Fibroblast of peridontal ligament (primary cell): ENCODE results near the gene TRAK1.

Experiments used
- DNase-seq: peaks from one replicate; pipeline ENCODE4 v3.0.0-alpha.2; 2010; ENCODE audit errors: extremely low read depth

Gene TRAK1

DNA sequence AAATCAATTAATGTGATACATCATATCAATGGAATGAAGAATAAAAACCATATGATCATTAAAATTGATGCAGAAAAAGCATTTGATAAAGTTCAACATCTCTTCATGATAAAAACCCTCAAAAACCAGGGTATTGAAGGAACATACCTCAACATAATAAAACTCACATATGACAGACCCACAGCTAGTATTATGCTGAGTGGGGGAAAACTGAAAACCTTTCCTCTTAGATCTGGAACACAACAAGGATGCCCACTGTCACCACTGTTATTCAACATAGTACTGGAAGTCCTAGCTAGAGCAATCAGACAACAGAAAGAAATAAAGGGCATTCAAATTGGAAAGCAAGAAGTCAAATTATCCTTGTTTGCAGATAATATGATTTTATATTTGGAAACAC, 144.4 kb downstream of the TRAK1 start:
- no peak for DNase-seq

DNA sequence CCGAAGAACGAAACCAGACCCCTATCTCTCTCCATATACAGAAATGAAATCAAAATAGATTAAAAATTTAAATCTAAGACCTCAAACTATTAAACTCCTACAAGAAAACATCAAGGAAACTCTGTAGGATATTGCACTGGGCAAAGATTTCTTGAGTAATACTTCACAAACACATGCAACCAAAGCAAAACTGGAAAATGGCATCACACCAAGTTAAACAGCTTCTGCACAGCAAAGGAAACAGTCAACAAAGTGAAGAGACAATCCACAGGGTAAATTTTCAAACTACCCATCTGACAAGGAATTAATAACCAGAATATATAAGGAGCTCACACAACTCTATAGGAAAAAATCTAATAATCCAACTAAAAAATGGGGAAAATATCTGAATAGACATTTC, 145.5 kb downstream of the TRAK1 start:
- no peak for DNase-seq

DNA sequence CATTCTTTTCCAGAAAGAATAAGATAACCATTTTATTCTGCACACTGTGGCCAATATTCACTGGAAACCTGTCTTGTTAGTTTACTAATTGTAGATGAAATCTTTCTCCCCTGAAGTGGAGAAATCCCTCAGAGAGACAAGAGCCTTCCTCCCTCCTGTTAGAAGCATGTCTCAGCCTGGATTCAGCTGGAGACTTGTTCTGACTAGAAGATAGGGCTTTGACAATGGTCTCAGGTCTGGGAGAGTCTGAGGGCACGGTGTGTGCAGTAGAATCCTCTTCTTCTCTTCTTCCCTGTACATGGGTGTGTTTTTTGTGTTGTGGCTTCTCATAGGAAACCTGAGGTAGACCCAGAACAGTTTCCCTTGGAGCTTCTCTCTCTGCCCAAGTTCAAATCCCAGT, 154.9 kb downstream of the TRAK1 start:
- no peak for DNase-seq

GRCh38 chr3:42247576-42248027, 156.4 kb downstream of the TRAK1 start:
- DNase-seq: peak; percentile 67

GRCh38 chr3:42250761-42251160, 159.6 kb downstream of the TRAK1 start:
- DNase-seq: no peak

GRCh38 chr3:42254566-42254965, 163.4 kb downstream of the TRAK1 start:
- DNase-seq: no peak

- DNase-seq: no peak
These were observed 165.1 kb downstream of the TRAK1 start for GRCh38 chr3:42256135-42256819.

- no peak for DNase-seq
These were observed 165.8 kb downstream of the TRAK1 start for GRCh38 chr3:42257007-42257406.

- peak; percentile 18 for DNase-seq
These were observed 171.4 kb downstream of the TRAK1 start for GRCh38 chr3:42262525-42262924.

GRCh38 chr3:42263354-42264346, 172.5 kb downstream of the TRAK1 start:
- no peak for DNase-seq

DNA sequence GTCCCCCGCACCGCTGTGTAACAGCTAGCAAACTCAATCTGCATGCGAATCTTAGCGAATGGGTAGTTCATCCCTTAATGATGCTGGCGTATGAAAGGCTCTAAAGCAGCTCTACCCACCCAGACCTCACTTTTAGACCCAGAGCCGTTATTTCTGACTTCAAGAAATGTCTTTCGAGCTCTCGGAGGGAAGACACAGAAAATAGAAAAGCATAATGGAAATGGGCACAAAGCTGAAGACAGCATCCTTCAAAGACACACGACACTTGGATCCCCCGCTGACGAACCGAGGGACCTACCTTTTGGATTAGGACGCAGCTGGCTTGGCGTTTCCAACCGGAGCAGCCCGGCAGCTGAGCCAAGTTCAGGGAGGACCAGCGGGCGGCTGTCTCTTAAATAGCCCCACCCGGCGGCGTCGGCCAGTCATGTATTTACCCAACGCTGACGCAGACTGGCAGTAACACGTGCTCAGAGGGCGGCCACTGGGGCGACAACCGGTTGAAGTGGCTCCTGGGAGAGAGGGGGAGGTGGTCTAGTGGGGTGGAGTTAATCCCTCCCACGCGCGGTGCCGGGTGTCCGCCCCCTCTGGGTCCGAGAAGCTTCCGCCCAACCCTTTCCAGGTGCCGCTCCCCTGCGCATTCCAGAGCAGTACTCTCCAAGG, 173.4 kb downstream of the TRAK1 start:
- no peak for DNase-seq

- no peak for DNase-seq
These were observed 174.2 kb downstream of the TRAK1 start for GRCh38 chr3:42265059-42265991.

DNA sequence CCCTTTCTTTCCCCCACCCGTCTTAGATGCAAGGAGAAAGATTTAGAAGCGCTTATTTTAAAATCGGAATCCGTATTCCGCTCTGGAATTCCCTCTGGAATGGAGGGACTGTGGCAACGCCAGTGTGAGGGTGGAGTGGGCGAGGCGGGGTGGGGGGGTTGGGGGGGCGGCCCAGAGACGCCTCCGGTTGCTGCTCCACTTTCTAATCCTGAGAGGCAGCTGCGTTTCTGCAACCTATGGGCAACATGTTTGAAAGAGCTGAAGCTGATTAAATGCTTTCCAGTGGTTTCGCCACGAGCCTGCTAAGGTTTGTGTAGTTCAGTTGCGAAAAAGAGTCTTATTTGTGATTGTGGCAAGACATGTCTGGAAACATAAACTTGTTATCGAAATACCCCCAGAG, 174.9 kb downstream of the TRAK1 start, which contains the start of gene CCK:
CCK (minus strand) TSS at position 101 of the 400 bp plus-strand sequence. CDS start 2,555 bp downstream, outside the sequence.
- DNase-seq: no peak

DNA sequence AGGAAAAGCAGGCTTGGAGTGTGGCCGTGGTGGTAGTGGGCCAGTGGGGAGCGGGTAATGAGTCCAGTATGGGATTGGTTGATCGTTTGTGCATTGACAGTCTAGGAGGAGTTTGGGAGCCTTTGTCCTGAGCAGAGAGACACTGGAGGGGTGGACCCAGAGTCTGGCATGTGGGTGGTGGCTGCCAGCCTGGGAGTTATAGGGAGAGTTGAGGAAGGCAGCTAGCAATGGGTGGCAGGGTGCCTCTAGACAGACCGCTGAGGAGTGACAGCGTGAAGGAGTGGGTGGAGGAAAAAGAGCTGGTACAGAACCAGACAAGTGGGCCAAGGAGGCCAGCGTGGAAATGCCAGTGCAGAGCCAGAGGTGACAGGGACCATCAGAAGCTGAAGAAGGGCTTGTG, 176.7 kb downstream of the TRAK1 start:
- no peak for DNase-seq

- DNase-seq: no peak
These were observed 178.5 kb downstream of the TRAK1 start for GRCh38 chr3:42269647-42270046.

DNA sequence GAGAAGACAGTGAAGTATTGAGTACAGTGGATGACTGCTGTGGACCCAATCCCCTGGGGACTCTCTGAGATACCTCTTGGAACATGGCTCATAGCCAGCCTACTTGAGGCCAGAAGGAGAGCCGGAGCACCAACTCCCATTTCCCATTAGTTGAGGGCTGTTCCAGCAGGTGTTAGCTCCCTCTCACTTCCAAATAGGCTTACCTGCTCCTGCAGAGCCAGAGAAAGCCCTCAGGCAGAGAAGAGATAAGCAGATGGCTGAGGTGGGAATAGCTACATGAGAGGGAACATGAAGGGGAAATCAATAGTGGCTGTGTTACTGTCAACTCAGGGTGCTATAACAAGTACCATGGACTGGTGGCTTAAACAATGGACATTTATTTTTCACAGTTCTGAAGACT, 179.4 kb downstream of the TRAK1 start:
- no peak for DNase-seq

DNA sequence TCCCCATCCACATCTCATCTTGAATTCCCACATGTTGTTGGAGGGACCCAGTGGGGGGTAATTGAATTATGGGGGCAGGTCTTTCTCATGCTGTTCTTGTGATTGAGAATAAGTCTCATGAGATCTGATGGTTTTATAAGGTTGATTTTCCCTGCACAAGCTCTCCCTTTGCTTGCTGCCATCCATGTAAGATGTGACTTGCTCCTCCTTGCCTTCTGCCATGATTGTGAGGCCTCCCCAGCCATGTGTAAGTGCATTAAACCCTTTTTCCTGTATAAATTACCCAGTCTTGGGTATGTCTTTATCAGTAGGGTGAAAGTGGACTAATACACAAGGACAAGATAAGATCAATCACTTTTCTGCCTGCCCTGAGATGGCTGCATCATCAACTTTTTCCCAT, 180.6 kb downstream of the TRAK1 start:
- DNase-seq: no peak

DNA sequence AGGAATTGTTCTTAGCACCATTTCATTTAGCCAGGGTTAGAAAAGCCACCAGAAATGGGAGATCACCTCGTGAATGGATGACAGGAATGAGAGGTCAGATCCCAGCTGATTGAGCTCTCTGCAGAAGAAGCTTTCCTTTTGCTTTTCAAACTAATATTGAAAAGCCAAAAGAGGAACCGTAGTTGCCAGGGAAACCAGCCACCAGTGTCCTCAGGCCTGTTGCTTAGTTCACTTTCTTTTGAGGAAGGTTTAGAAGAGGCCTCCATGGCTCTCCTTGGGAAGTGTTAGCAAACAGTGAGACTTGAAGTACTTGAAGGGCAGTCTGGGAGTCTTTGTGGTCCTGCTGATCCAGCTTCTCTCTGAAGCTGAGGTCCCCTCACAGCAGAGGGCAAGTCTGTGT, 182.2 kb downstream of the TRAK1 start:
- DNase-seq: no peak

DNA sequence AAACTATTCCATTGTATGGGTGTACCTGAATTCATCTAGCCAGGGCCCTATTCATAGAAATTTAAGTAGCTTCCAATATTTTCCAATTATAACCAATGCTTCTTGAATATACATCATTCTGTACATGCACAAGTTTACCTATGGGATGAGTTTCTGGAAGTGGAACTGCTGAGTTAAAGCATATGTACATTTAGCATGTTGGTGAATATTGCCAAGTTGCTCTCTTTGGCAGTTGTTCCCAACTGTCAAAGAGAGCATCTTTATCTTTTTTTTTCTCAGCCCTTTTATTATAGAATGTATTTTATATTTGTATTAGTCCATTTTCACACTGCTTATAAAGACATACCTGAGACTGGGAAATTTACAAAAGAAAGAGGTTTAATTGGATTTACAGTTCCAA, 183.1 kb downstream of the TRAK1 start:
- no peak for DNase-seq

DNA sequence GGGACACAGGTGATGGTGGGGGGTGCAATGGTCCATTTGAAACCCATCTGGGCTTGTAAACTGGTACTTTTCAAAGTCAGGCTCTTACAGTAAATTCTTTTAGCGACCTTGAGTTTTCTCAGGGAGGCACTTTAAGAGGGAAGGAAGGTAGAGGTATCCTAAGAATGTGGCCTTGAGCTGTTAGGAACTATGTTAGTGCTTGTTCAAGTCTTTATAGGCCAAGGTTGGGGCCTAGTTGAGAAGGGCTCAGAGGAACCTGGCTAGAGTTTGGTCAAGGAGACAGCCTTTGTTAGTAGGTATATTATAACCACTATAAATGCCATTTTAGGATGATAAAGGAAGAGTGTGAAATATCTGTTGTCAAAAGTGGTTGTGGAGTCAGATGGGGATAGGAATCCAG, 184.1 kb downstream of the TRAK1 start:
- DNase-seq: no peak
